Measurements from ENCODE around the gene BMP2K. TPM values are rescaled to one million over a fixed set of nuclear protein-coding genes. Genes with fewer than 3 reads are reported as not detected.

The BMP2K gene
- polyA plus RNA-seq, 1 donor (not counting 4 experiments of a cell fraction or from before 2014, with no cell fraction given), result 35.4 TPM

GRCh38 chr4:78747475-78747922 is 28.7 kb upstream of the BMP2K start:
- TF ChIP-seq EZH2 (IDR thresholded peaks at IDR 0.05; ENCODE audit: low read length) (no peak), CTCF (optimal IDR thresholded peaks at IDR 0.05 in 1 of 3, IDR thresholded peaks at IDR 0.05 in 1 of 3, conservative IDR thresholded peaks at IDR 0.05 in 1 of 3; ENCODE audit: extremely low read depth in 1 of 3, insufficient read depth in 2 of 3, low read length in 3 of 3) (no peak)
- Histone ChIP-seq H3K9ac (ENCODE audit: control insufficient read depth, extremely low read depth, insufficient read depth, low read length) (no peak overlapping the region), H3K27ac (ENCODE audit: control insufficient read depth, insufficient read depth, low read length) (no peak overlapping the region), H3K4me1 (ENCODE audit: control insufficient read depth, extremely low read depth, insufficient read depth, low read length) (no peaks in the 10 kb centered on the region), H3K9me3 (ENCODE audit: control insufficient read depth, low read depth, low read length) (no peaks in the 10 kb centered on the region), H3K4me3 (ENCODE audit: control insufficient read depth in 2 of 3, extremely low read depth in 1 of 3, insufficient read depth in 2 of 3, low read depth in 1 of 3, low read length in 3 of 3) (no peak overlapping the region), H3K9me1 (ENCODE audit: control insufficient read depth, extremely low read depth, insufficient read depth, low read length) (no peaks in the 10 kb centered on the region), H3K27me3 (ENCODE audit: control insufficient read depth, extremely low read depth, insufficient read depth, low read length) (no peaks in the 10 kb centered on the region), H3K4me2 (ENCODE audit: control insufficient read depth, extremely low read depth, insufficient read depth, low read depth, low read length) (no peak overlapping the region), H3K36me3 (ENCODE audit: control insufficient read depth in 2 of 2, extremely low read depth in 1 of 2, insufficient read depth in 2 of 2, low read length in 2 of 2) (no peaks in the 10 kb centered on the region), H2AFZ (ENCODE audit: control insufficient read depth, low read length) (no peak overlapping the region), H3K79me2 (ENCODE audit: control insufficient read depth, insufficient read depth, low read length) (no peaks in the 10 kb centered on the region), H4K20me1 (ENCODE audit: control insufficient read depth, extremely low read depth, insufficient read depth, low read length) (no peaks in the 10 kb centered on the region)
- FAIRE-seq, result no peak
- dilution Hi-C loops (cut with MboI; ENCODE audit: extremely low pct_ligation_motif_present, low sequenced_read_pairs), result no loop called here
- no peak for DNase-seq (ENCODE audit: low read depth, low spot score)

GRCh38 chr4:78748381-78748780 is 27.8 kb upstream of the BMP2K start:
- dilution Hi-C loops (cut with MboI; ENCODE audit: extremely low pct_ligation_motif_present, low sequenced_read_pairs), result no loop called here

More at GRCh38 chr4:78748381-78748780, 27.8 kb upstream of the BMP2K start:
- no peak overlapping the region for H3K9ac ChIP-seq (ENCODE audit: control insufficient read depth, extremely low read depth, insufficient read depth, low read length)
- no peaks in the 10 kb centered on the region for H3K4me1 ChIP-seq (ENCODE audit: control insufficient read depth, extremely low read depth, insufficient read depth, low read length)
- H3K4me2 ChIP-seq (ENCODE audit: control insufficient read depth, extremely low read depth, insufficient read depth, low read depth, low read length), result no peak overlapping the region
- no peaks in the 10 kb centered on the region for H3K9me1 ChIP-seq (ENCODE audit: control insufficient read depth, extremely low read depth, insufficient read depth, low read length)
- TF ChIP-seq CTCF (optimal IDR thresholded peaks at IDR 0.05 in 1 of 3, IDR thresholded peaks at IDR 0.05 in 1 of 3, conservative IDR thresholded peaks at IDR 0.05 in 1 of 3; ENCODE audit: extremely low read depth in 1 of 3, insufficient read depth in 2 of 3, low read length in 3 of 3) (peak in 1 of 3 experiments; percentile 9), EZH2 (IDR thresholded peaks at IDR 0.05; ENCODE audit: low read length) (no peak)
- H3K79me2 ChIP-seq (ENCODE audit: control insufficient read depth, insufficient read depth, low read length), result no peaks in the 10 kb centered on the region
- no peaks in the 10 kb centered on the region for H3K36me3 ChIP-seq (ENCODE audit: control insufficient read depth in 2 of 2, extremely low read depth in 1 of 2, insufficient read depth in 2 of 2, low read length in 2 of 2)
- no peak overlapping the region for H2AFZ ChIP-seq (ENCODE audit: control insufficient read depth, low read length)
- DNase-seq (ENCODE audit: low read depth, low spot score) (no peak), FAIRE-seq (peak; percentile 56)
- no peaks in the 10 kb centered on the region for H3K9me3 ChIP-seq (ENCODE audit: control insufficient read depth, low read depth, low read length)
- no peak overlapping the region for H3K27ac ChIP-seq (ENCODE audit: control insufficient read depth, insufficient read depth, low read length)
- no peak overlapping the region for H3K4me3 ChIP-seq (ENCODE audit: control insufficient read depth in 2 of 3, extremely low read depth in 1 of 3, insufficient read depth in 2 of 3, low read depth in 1 of 3, low read length in 3 of 3)
- H4K20me1 ChIP-seq (ENCODE audit: control insufficient read depth, extremely low read depth, insufficient read depth, low read length), result no peaks in the 10 kb centered on the region
- H3K27me3 ChIP-seq (ENCODE audit: control insufficient read depth, extremely low read depth, insufficient read depth, low read length), result no peaks in the 10 kb centered on the region
